GM19240 (cell line): ENCODE results near the gene KLHL25.
"Not testable (repeated sequence)": the region's sequence is repeated elsewhere in the genome, so short reads cannot be mapped to it uniquely, and the experiment has no call there.

ENCODE experiments used
- DNase-seq: peaks from one replicate; pipeline ENCODE4 v3.0.0; 2011; ENCODE audit warnings: low spot score; ENCODE audit not compliant: insufficient read length

Gene KLHL25

GRCh38 chr15:85794598-85795336 lies at the start of gene KLHL25:
TSS of gene KLHL25 (minus strand) at chr15:85794925. CDS start at chr15:85769810, 25,115 bp downstream.
- peak; percentile 97 for DNase-seq

GRCh38 chr15:85840802-85841152 lies 46.1 kb upstream of the KLHL25 start:
- no peak for DNase-seq

- peak; percentile 73 for DNase-seq
Observed at GRCh38 chr15:85840079-85840801, 45.5 kb upstream of the KLHL25 start.

GRCh38 chr15:85839643-85840042 lies 44.9 kb upstream of the KLHL25 start:
- no peak for DNase-seq

GRCh38 chr15:85838655-85839054 lies 43.9 kb upstream of the KLHL25 start:
- no peak for DNase-seq

- DNase-seq: no peak
Observed at GRCh38 chr15:85837881-85838280, 43.2 kb upstream of the KLHL25 start.

- no peak for DNase-seq
Observed at GRCh38 chr15:85837011-85837433, 42.3 kb upstream of the KLHL25 start.

GRCh38 chr15:85834651-85835050 lies 39.9 kb upstream of the KLHL25 start:
- DNase-seq: no peak

- no peak for DNase-seq
Observed at GRCh38 chr15:85832394-85832793, 37.7 kb upstream of the KLHL25 start.

GRCh38 chr15:85831415-85832113 lies 36.8 kb upstream of the KLHL25 start:
- no peak for DNase-seq

- DNase-seq: not testable (repeated sequence)
Observed at GRCh38 chr15:85829754-85830153, 35.0 kb upstream of the KLHL25 start.

- DNase-seq: no peak
Observed at GRCh38 chr15:85828874-85829273, 34.1 kb upstream of the KLHL25 start.

- no peak for DNase-seq
Observed at GRCh38 chr15:85828126-85828525, 33.4 kb upstream of the KLHL25 start.

- DNase-seq: no peak
Observed at GRCh38 chr15:85826756-85827515, 32.2 kb upstream of the KLHL25 start.

- DNase-seq: no peak
Observed at GRCh38 chr15:85825719-85826118, 31.0 kb upstream of the KLHL25 start.

GRCh38 chr15:85825118-85825517 lies 30.4 kb upstream of the KLHL25 start:
- no peak for DNase-seq

GRCh38 chr15:85821545-85821944 lies 26.8 kb upstream of the KLHL25 start:
- DNase-seq: no peak

GRCh38 chr15:85819938-85820337 lies 25.2 kb upstream of the KLHL25 start:
- no peak for DNase-seq

- no peak for DNase-seq
Observed at GRCh38 chr15:85813234-85813633, 18.5 kb upstream of the KLHL25 start.

- no peak for DNase-seq
Observed at GRCh38 chr15:85810075-85810474, 15.3 kb upstream of the KLHL25 start.

- DNase-seq: no peak
Observed at GRCh38 chr15:85805420-85805819, 10.7 kb upstream of the KLHL25 start.
